GM12878 (cell line): ENCODE data around the gene FYB1. TPM values are rescaled to one million over a fixed set of nuclear protein-coding genes. Genes with fewer than 3 reads are reported as not detected.

Experiments
- ATAC-seq: fragments of 200-7000 bp; cut with Tn5 transposase; 3 replicates; pipeline ENCODE4 v1.9.1; 2020; ENCODE audit warnings: mild to moderate bottlenecking, moderate library complexity
- BruUV-seq: library from RNA; stranded (reverse); fragments of 400-500 nt; replicated peaks from 2 replicates; lab custom pipeline; 2021; lab: Mats Ljungman, UMichigan
- CTCF ChIA-PET: fragments of 300-600 bp; sonication (Branson Sonifier 250); formaldehyde crosslinking; extraction: SDS; loops from one replicate; lab custom pipeline; 2021; ENCODE audit warnings: inconsistent platforms; lab: Yijun Ruan, JAX
- POLR2A ChIA-PET: fragments of 350-600 bp; formaldehyde crosslinking; extraction: SDS; loops from one replicate; lab custom pipeline; 2021; ENCODE audit warnings: inconsistent platforms; lab: Charles Lee
- RAD21 ChIA-PET: fragments of 300-600 bp; sonication (Branson Sonifier 250); formaldehyde crosslinking; loops from one replicate; lab custom pipeline; 2023; ENCODE audit warnings: antibody characterized with exemption; ENCODE audit not compliant: unreplicated experiment; lab: Charles Lee
- SMC1A ChIA-PET: fragments of 300-600 bp; sonication (Branson Sonifier 250); formaldehyde crosslinking; loops from one replicate; lab custom pipeline; 2023; ENCODE audit not compliant: unreplicated experiment, uncharacterized antibody; lab: Charles Lee
- DNase-seq: peaks from one replicate; pipeline ENCODE4 v3.0.0-alpha.2; 2011; ENCODE audit warnings: low read depth, low spot score
- FAIRE-seq: peaks from 3 replicates; lab custom pipeline; 2011; peaks lifted over from hg19 to GRCh38; lab: Jason Lieb, UNC
- H2AFZ ChIP-seq: 2 replicates; pipeline ENCODE4 v1.6.0; 2011; ENCODE audit warnings: low read depth, low read length, control low read depth; ENCODE audit not compliant: control insufficient read depth
- H3K27ac ChIP-seq: 2 replicates; pipeline ENCODE4 v1.5.1; 2011; ENCODE audit warnings: control low read depth; ENCODE audit not compliant: control insufficient read depth, insufficient read depth
- H3K27me3 ChIP-seq, 2 experiments: replicated peaks in 1 of 2; 2 replicates each; pipeline versions ENCODE4 v1.6.0 to v1.6.1; 2011; ENCODE audit warnings: low read length in 1 of 2; ENCODE audit not compliant: control insufficient read depth in 2 of 2, insufficient read depth in 2 of 2
- H3K36me3 ChIP-seq, 2 experiments: 2 replicates each; pipeline ENCODE4 v1.5.1; 2011; ENCODE audit warnings: low read length in 1 of 2; ENCODE audit not compliant: control insufficient read depth in 2 of 2, insufficient read depth in 2 of 2
- H3K4me1 ChIP-seq: 2 replicates; pipeline ENCODE4 v1.6.1; 2011; ENCODE audit warnings: mild to moderate bottlenecking, low read length, moderate library complexity, mixed read lengths; ENCODE audit not compliant: control insufficient read depth, insufficient read depth
- H3K4me2 ChIP-seq: 2 replicates; pipeline ENCODE4 v1.6.0; 2011; ENCODE audit warnings: control low read depth; ENCODE audit not compliant: control insufficient read depth, insufficient read depth
- H3K4me3 ChIP-seq: fragments of 200-600 bp; sonication (generic); 2 replicates; pipeline ENCODE4 v1.5.1; 2016
- H3K79me2 ChIP-seq: 2 replicates; pipeline ENCODE4 v1.6.0; 2011; ENCODE audit warnings: low read length; ENCODE audit not compliant: control insufficient read depth, insufficient read depth
- H3K9ac ChIP-seq: 2 replicates; pipeline ENCODE4 v1.8.0; 2011; ENCODE audit warnings: low read length, control low read depth, mixed read lengths; ENCODE audit not compliant: control insufficient read depth, insufficient read depth
- H3K9me3 ChIP-seq: replicated peaks from 3 replicates; pipeline ENCODE4 v1.5.1; 2011; ENCODE audit warnings: mild to moderate bottlenecking, low read length; ENCODE audit not compliant: control insufficient read depth, insufficient read depth
- H4K20me1 ChIP-seq: 2 replicates; pipeline ENCODE4 v1.6.0; 2011; ENCODE audit not compliant: control insufficient read depth, insufficient read depth
- FOS ChIP-seq: IDR thresholded peaks from 3 replicates; pipeline ENCODE4 v1.6.1; 2011; ENCODE audit warnings: borderline replicate concordance; ENCODE audit not compliant: insufficient read length; ENCODE audit errors: extremely low read depth
- HCFC1 ChIP-seq: fragments of 150-350 bp; IDR thresholded peaks from 2 replicates; pipeline ENCODE4 v1.6.1; 2014; ENCODE audit warnings: low read length
- IKZF2 ChIP-seq, 2 experiments: fragments of 450-650 bp; IDR thresholded peaks; 2 replicates each; pipeline ENCODE4 v1.6.1; 2017; ENCODE audit warnings: mild to moderate bottlenecking in 2 of 2, moderate library complexity in 2 of 2
- MXI1 ChIP-seq: fragments of 150-350 bp; IDR thresholded peaks from 2 replicates; pipeline ENCODE4 v1.6.1; 2011; ENCODE audit warnings: low read depth, mild to moderate bottlenecking, inconsistent platforms, low read length, improper control_type of control experiment
- RAD21 ChIP-seq: IDR thresholded peaks from 2 replicates; pipeline ENCODE4 v1.6.1; 2011; ENCODE audit warnings: mild to moderate bottlenecking, low read depth, low read length, moderate library complexity; ENCODE audit not compliant: insufficient read depth
- SRF ChIP-seq, 2 experiments: IDR thresholded peaks; 2 replicates each; pipeline ENCODE4 v1.6.1; 2011; ENCODE audit warnings: low read depth in 2 of 2, low read length in 2 of 2, mild to moderate bottlenecking in 1 of 2, moderate library complexity in 1 of 2
- SUPT20H ChIP-seq: IDR thresholded peaks from 2 replicates; pipeline ENCODE4 v1.6.1; 2011; ENCODE audit warnings: low read depth, mild to moderate bottlenecking, low read length, moderate library complexity, borderline replicate concordance; ENCODE audit not compliant: control insufficient read depth
- TCF12 ChIP-seq: IDR thresholded peaks from 2 replicates; pipeline ENCODE4 v1.6.1; 2011; ENCODE audit warnings: low read depth, mild to moderate bottlenecking, low read length
- WGBS: methylation state at CpG from one replicate; pipeline ENCODE4 v1.1.6; 2016; ENCODE audit warnings: low lambda C conversion rate; ENCODE audit not compliant: insufficient replicate concordance, insufficient coverage; ENCODE audit errors: missing lambda C conversion rate; 5-methylcytosine and 5-hydroxymethylcytosine counted together
- in situ Hi-C: fragments of 300-500 bp; cut with MboI; formaldehyde crosslinking; loops from 9 replicates; pipeline ENCODE4 v1.14.3; 2018; ENCODE audit warnings: mixed read lengths
- intact Hi-C: fragments of 100-400 bp; cut with micrococcal nuclease; formaldehyde crosslinking; loops from one replicate; pipeline ENCODE4 v1.14.2; 2022; ENCODE audit not compliant: unreplicated experiment
- polyA plus RNA-seq, 11 experiments: library from polyadenylated mRNA; depleted of rRNA in 4 of 11; unstranded in 6 of 11; stranded (reverse) in 5 of 11; fragments of >200 nt; fragmentation: Nextera tagmentation in 4 of 11; fragmentation: Illumina TruSeq in 1 of 11; extraction: Ambion mirVana in 4 of 11; extraction: Trizol in 1 of 11; gene quantifications; 1 replicate in 1 of 11; 2 replicates in 10 of 11; pipeline versions ENCODE4 v1.2.1 to v1.2.3, GENCODE V29; 2011 to 2016; ENCODE audit warnings: inconsistent platforms in 2 of 11, missing spikeins in 2 of 11, low read depth in 1 of 11
- total RNA-seq, 4 experiments: library from RNA; depleted of rRNA in 3 of 4; stranded (reverse); fragments of >200 nt in 3 of 4; fragmentation: Illumina TruSeq in 1 of 4; extraction: Trizol in 1 of 4; gene quantifications; 2 replicates each; pipeline versions ENCODE4 v1.2.1 to v1.2.3, GENCODE V29; 2013 to 2021
- TF ChIP-seq, protein P1 (sequence below): fragments of 450-650 bp; conservative IDR thresholded peaks from 2 replicates; pipeline ENCODE4 v1.6.1; 2017; ENCODE audit warnings: mild to moderate bottlenecking, moderate library complexity

Gene FYB1
- total and polyA plus RNA-seq, 10 of the 15 experiments (the other 5 are each of a cell fraction or from before 2014, with no cell fraction given), result 0.06 to 4.3 (median 0.25) TPM; not detected in 2

DNA sequence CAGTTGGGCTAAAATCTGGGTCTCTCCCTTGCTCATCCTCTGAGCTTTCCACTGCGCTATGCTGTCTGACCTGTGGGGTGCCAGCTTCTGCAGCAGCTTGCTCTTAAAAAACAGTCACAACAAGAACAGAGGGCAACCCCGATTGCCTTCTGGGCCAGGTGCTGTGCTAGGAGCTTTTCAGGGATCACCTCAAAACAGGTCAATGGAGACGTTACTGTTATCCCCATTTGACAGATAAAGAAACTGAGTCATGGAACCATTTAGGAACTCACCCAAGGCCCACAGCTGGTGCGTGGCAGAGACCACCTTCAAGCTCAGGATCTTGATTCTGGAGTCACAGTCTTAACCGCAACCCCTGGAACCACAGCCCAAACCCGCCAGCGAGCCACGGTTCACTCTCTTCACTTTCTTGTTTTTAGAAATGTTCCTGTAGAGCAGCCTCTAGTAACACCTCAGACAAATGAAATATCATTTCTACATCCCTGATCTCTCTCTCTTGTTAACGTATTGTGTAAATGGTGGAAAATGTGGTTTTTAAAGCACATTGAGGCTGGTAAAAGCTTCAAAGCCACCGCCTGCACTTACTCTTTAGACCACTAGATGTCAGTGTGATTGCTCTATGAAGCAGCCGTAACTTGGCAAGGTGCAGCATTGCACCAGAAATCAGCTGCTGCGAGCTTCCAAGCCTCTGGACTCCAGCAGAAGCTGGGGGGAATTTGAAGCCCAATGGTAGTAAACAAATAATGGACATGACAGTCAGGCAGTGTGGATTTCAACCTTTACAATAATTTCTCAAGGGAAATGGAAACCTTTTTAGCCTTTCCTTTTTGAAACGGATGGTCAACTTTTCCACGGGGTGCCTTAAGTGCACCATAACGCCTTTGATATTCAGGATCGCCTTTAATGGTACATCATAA is 1.7 kb downstream of the FYB1 start (continued):
- TF ChIP-seq, protein P1, sequence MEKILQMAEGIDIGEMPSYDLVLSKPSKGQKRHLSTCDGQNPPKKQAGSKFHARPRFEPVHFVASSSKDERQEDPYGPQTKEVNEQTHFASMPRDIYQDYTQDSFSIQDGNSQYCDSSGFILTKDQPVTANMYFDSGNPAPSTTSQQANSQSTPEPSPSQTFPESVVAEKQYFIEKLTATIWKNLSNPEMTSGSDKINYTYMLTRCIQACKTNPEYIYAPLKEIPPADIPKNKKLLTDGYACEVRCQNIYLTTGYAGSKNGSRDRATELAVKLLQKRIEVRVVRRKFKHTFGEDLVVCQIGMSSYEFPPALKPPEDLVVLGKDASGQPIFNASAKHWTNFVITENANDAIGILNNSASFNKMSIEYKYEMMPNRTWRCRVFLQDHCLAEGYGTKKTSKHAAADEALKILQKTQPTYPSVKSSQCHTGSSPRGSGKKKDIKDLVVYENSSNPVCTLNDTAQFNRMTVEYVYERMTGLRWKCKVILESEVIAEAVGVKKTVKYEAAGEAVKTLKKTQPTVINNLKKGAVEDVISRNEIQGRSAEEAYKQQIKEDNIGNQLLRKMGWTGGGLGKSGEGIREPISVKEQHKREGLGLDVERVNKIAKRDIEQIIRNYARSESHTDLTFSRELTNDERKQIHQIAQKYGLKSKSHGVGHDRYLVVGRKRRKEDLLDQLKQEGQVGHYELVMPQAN, result no peak
- TF ChIP-seq RAD21, result peak; percentile 84
- no peak for TF ChIP-seq SRF (IDR thresholded peaks at IDR 0.05; ENCODE audit: low read depth in 2 of 2, low read length in 2 of 2)

DNA sequence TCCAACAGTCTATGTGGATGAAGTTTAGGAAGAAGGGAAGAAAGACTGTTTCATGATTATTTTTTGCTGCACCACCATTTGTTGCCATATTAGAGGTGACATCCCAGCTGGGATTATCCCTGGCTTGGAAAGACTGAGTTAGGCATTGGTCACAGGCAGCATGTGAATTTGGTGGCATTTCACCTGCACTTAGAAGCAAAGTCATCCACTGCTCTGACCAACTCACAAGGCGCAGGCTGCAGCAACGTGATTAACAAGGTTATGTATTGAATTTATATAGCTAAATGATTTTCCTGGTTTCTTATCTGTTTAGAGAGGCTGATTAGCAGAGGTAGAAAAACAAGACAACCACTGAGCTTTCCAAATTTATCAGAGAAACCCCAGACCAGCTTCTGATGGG is 2.7 kb downstream of the FYB1 start:
- no peak overlapping the region for H3K4me2 ChIP-seq
- no peaks in the 10 kb centered on the region for H3K36me3 ChIP-seq
- BruUV-seq, result no TSS peak
- ChIA-PET SMC1A (interaction anchor here (0.6 to 10.1 kb wide), 24 partner anchors 7 to 331 kb away, joined by 3 to 192 read pairs (median 8); no protein-coding TSS in a partner anchor), RAD21 (interaction anchor here (1.2 to 4.8 kb wide), 14 partner anchors 15 to 159 kb away, joined by 3 to 77 read pairs (median 6); no protein-coding TSS in a partner anchor), CTCF (interaction anchor here (0.6 to 9.9 kb wide), 29 partner anchors 10 to 329 kb away, joined by 3 to 294 read pairs (median 6); no protein-coding TSS in a partner anchor), POLR2A (no interaction called here)
- ATAC-seq (no peak), DNase-seq (no peak), FAIRE-seq (no peak)
- WGBS, result 21% methylated on average over 2 of the region's 2 CpGs
- H3K27me3 ChIP-seq, result no peaks in the 10 kb centered on the region
- H3K4me1 ChIP-seq, result no peaks in the 10 kb centered on the region
- intact Hi-C loops, result loop anchor here (1.0 to 10.0 kb wide), 3 partner anchors 67 to 222 kb away; no protein-coding TSS in a partner anchor
- no peak overlapping the region for H3K27ac ChIP-seq
- H3K4me3 ChIP-seq, result no peak overlapping the region
- H4K20me1 ChIP-seq, result no peaks in the 10 kb centered on the region
- H3K9me3 ChIP-seq, result no peaks in the 10 kb centered on the region
- H3K79me2 ChIP-seq, result no peaks in the 10 kb centered on the region
- in situ Hi-C loops, result loop anchor here (5.0 to 10.0 kb wide), 2 partner anchors 66 to 328 kb away; no protein-coding TSS in a partner anchor
- no peak overlapping the region for H2AFZ ChIP-seq
- TF ChIP-seq IKZF2 (IDR thresholded peaks at IDR 0.05) (no peak), HCFC1 (no peak), SUPT20H (no peak), TCF12 (no peak), MXI1 (no peak), FOS (no peak)
- no peak overlapping the region for H3K9ac ChIP-seq
